ENCODE measurements around the gene HIBADH. TPM values are rescaled to one million over a fixed set of nuclear protein-coding genes. Genes with fewer than 3 reads are reported as not detected.
"Not testable (repeated sequence)": the region's sequence is repeated elsewhere in the genome, so short reads cannot be mapped to it uniquely, and the experiment has no call there.

HIBADH gene
- polyA plus RNA-seq, 2 donors, result 5.5 to 11.4 TPM

- no peaks in the 10 kb centered on the region for H3K36me3 ChIP-seq (ENCODE audit: control insufficient read depth in 2 of 2, insufficient read depth in 2 of 2, low read length in 1 of 2)
- WGBS, 2 donors, result 41 to 59% methylated on average over 4 of the region's 4 CpGs
- peaks cover 0 to 3% of the 10 kb centered on the region in 2 donors for H3K4me1 ChIP-seq (ENCODE audit: control insufficient read depth in 2 of 2, insufficient read depth in 2 of 2, low read length in 1 of 2)
- H3K27ac ChIP-seq (ENCODE audit: low read depth in 2 of 2, low read length in 1 of 2), result no peak overlapping the region
- no peak overlapping the region for H3K4me3 ChIP-seq (ENCODE audit: low read depth in 1 of 2, low read length in 2 of 2)
- no peaks in the 10 kb centered on the region for H3K27me3 ChIP-seq (ENCODE audit: control insufficient read depth in 1 of 2, insufficient read depth in 2 of 2, low read length in 2 of 2)
- H3K9me3 ChIP-seq (ENCODE audit: control insufficient read depth in 2 of 2, insufficient read depth in 1 of 2, low read depth in 1 of 2, low read length in 1 of 2), result no peaks in the 10 kb centered on the region
Measured at GRCh38 chr7:27641581-27642230, 21.0 kb downstream of the HIBADH start.

GRCh38 chr7:27640884-27641574 is 21.7 kb downstream of the HIBADH start:
- Histone ChIP-seq H3K27ac (ENCODE audit: low read depth in 2 of 2, low read length in 1 of 2) (no peak overlapping the region), H3K4me3 (ENCODE audit: low read depth in 1 of 2, low read length in 2 of 2) (no peak overlapping the region), H3K36me3 (ENCODE audit: control insufficient read depth in 2 of 2, insufficient read depth in 2 of 2, low read length in 1 of 2) (no peaks in the 10 kb centered on the region), H3K4me1 (ENCODE audit: control insufficient read depth in 2 of 2, insufficient read depth in 2 of 2, low read length in 1 of 2) (peaks cover 0 to 3% of the 10 kb centered on the region in 2 donors), H3K9me3 (ENCODE audit: control insufficient read depth in 2 of 2, insufficient read depth in 1 of 2, low read depth in 1 of 2, low read length in 1 of 2) (no peaks in the 10 kb centered on the region), H3K27me3 (ENCODE audit: control insufficient read depth in 1 of 2, insufficient read depth in 2 of 2, low read length in 2 of 2) (no peaks in the 10 kb centered on the region)
- WGBS, 2 donors, result 35 to 40% methylated on average over 5 of the region's 5 CpGs

DNA sequence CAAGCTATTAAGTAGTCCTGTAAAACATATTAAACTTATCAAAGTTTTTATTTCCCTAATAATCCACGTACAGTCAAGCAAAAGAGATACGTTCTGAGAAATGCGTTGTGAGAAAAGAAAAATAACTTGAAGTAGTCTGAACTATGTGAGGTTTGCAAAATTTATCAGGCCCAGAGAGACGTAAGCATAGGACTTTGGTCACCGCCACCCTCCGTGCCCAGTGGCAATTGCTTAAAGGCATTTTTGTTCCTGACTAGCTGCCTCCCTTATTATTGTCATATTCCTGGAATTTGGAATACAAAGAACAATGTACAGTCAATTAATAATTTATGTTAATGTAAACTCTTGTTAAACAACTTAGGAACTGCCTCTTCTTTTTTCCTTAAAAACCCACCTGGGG is 22.8 kb downstream of the HIBADH start:
- H3K4me3 ChIP-seq (ENCODE audit: low read depth in 1 of 2, low read length in 2 of 2), result no peak overlapping the region
- H3K27me3 ChIP-seq (ENCODE audit: control insufficient read depth in 1 of 2, insufficient read depth in 2 of 2, low read length in 2 of 2), result no peaks in the 10 kb centered on the region
- H3K4me1 ChIP-seq (ENCODE audit: control insufficient read depth in 2 of 2, insufficient read depth in 2 of 2, low read length in 1 of 2), result peaks cover 0 to 3% of the 10 kb centered on the region in 2 donors
- H3K27ac ChIP-seq (ENCODE audit: low read depth in 2 of 2, low read length in 1 of 2), result no peak overlapping the region
- 87 to 96% methylated on average over 6 of the region's 6 CpGs for WGBS, 2 donors
- H3K36me3 ChIP-seq (ENCODE audit: control insufficient read depth in 2 of 2, insufficient read depth in 2 of 2, low read length in 1 of 2), result no peaks in the 10 kb centered on the region
- no peaks in the 10 kb centered on the region for H3K9me3 ChIP-seq (ENCODE audit: control insufficient read depth in 2 of 2, insufficient read depth in 1 of 2, low read depth in 1 of 2, low read length in 1 of 2)

GRCh38 chr7:27639048-27639447 is 23.6 kb downstream of the HIBADH start:
- 96 to 100% methylated on average over 1 of the region's 1 CpG for WGBS, 2 donors
- not testable (repeated sequence) for H3K4me3 ChIP-seq (ENCODE audit: low read depth in 1 of 2, low read length in 2 of 2); H3K9me3 ChIP-seq (ENCODE audit: control insufficient read depth in 2 of 2, insufficient read depth in 1 of 2, low read depth in 1 of 2, low read length in 1 of 2); H3K27ac ChIP-seq (ENCODE audit: low read depth in 2 of 2, low read length in 1 of 2); H3K4me1 ChIP-seq (ENCODE audit: control insufficient read depth in 2 of 2, insufficient read depth in 2 of 2, low read length in 1 of 2); H3K27me3 ChIP-seq (ENCODE audit: control insufficient read depth in 1 of 2, insufficient read depth in 2 of 2, low read length in 2 of 2); H3K36me3 ChIP-seq (ENCODE audit: control insufficient read depth in 2 of 2, insufficient read depth in 2 of 2, low read length in 1 of 2)

DNA sequence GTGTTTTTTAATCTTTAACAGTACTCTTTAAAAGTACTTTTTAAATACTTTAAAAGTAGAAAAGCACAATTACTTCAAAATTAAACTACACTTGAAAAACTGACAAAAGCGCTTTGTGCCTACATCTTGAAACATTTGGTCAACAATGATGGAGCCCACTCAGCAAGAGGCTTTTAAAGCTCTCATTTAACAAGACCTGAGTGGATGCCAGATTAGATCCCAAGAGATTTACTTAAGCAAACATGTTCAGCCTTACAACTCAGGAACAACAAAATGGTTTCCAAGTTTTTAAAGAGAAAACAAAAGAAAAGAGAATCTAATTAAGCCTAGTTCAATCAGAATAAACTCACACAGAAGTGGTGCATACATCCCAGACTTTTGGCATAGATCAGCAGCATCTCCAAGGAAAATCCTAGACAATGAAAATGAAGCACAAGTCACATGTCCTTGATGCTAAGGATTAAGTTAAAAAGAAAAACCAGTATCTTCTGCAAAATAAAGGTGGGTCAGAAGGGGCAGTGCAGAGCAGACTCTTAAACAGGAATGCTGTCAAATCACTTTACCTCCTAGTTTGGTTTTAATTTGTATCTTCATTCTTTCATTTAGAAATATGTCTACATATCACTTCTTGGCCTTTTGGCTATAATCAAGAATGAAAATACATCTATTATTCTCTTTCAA is 26.2 kb downstream of the HIBADH start:
- H3K4me1 ChIP-seq (ENCODE audit: control insufficient read depth in 2 of 2, insufficient read depth in 2 of 2, low read length in 1 of 2), result no peaks in the 10 kb centered on the region
- no peak overlapping the region for H3K27ac ChIP-seq (ENCODE audit: low read depth in 2 of 2, low read length in 1 of 2)
- no peak overlapping the region for H3K4me3 ChIP-seq (ENCODE audit: low read depth in 1 of 2, low read length in 2 of 2)
- no peaks in the 10 kb centered on the region for H3K27me3 ChIP-seq (ENCODE audit: control insufficient read depth in 1 of 2, insufficient read depth in 2 of 2, low read length in 2 of 2)
- no peaks in the 10 kb centered on the region for H3K36me3 ChIP-seq (ENCODE audit: control insufficient read depth in 2 of 2, insufficient read depth in 2 of 2, low read length in 1 of 2)
- no peaks in the 10 kb centered on the region for H3K9me3 ChIP-seq (ENCODE audit: control insufficient read depth in 2 of 2, insufficient read depth in 1 of 2, low read depth in 1 of 2, low read length in 1 of 2)
- 81 to 94% methylated on average over 1 of the region's 1 CpG for WGBS, 2 donors

GRCh38 chr7:27635728-27636127 is 27.0 kb downstream of the HIBADH start:
- Histone ChIP-seq H3K4me1 (ENCODE audit: control insufficient read depth in 2 of 2, insufficient read depth in 2 of 2, low read length in 1 of 2) (no peaks in the 10 kb centered on the region), H3K4me3 (ENCODE audit: low read depth in 1 of 2, low read length in 2 of 2) (no peak overlapping the region)

GRCh38 chr7:27634671-27635493 is 27.8 kb downstream of the HIBADH start:
- no peak overlapping the region for H3K27ac ChIP-seq (ENCODE audit: low read depth in 2 of 2, low read length in 1 of 2)
- WGBS, 2 donors, result 76 to 77% methylated on average over 3 of the region's 3 CpGs
- no peaks in the 10 kb centered on the region for H3K9me3 ChIP-seq (ENCODE audit: control insufficient read depth in 2 of 2, insufficient read depth in 1 of 2, low read depth in 1 of 2, low read length in 1 of 2)
- H3K36me3 ChIP-seq (ENCODE audit: control insufficient read depth in 2 of 2, insufficient read depth in 2 of 2, low read length in 1 of 2), result no peaks in the 10 kb centered on the region
- H3K4me3 ChIP-seq (ENCODE audit: low read depth in 1 of 2, low read length in 2 of 2), result no peak overlapping the region
- no peaks in the 10 kb centered on the region for H3K4me1 ChIP-seq (ENCODE audit: control insufficient read depth in 2 of 2, insufficient read depth in 2 of 2, low read length in 1 of 2)
- H3K27me3 ChIP-seq (ENCODE audit: control insufficient read depth in 1 of 2, insufficient read depth in 2 of 2, low read length in 2 of 2), result no peaks in the 10 kb centered on the region

More at GRCh38 chr7:27635728-27636127, 27.0 kb downstream of the HIBADH start:
- Histone ChIP-seq H3K36me3 (ENCODE audit: control insufficient read depth in 2 of 2, insufficient read depth in 2 of 2, low read length in 1 of 2) (no peaks in the 10 kb centered on the region), H3K27ac (ENCODE audit: low read depth in 2 of 2, low read length in 1 of 2) (no peak overlapping the region), H3K9me3 (ENCODE audit: control insufficient read depth in 2 of 2, insufficient read depth in 1 of 2, low read depth in 1 of 2, low read length in 1 of 2) (no peaks in the 10 kb centered on the region), H3K27me3 (ENCODE audit: control insufficient read depth in 1 of 2, insufficient read depth in 2 of 2, low read length in 2 of 2) (no peaks in the 10 kb centered on the region)
- 73 to 79% methylated on average over 1 of the region's 1 CpG for WGBS, 2 donors

GRCh38 chr7:27633062-27633461 is 29.6 kb downstream of the HIBADH start:
- no peak overlapping the region for H3K4me3 ChIP-seq (ENCODE audit: low read depth in 1 of 2, low read length in 2 of 2)
- no peaks in the 10 kb centered on the region for H3K36me3 ChIP-seq (ENCODE audit: control insufficient read depth in 2 of 2, insufficient read depth in 2 of 2, low read length in 1 of 2)
- no peaks in the 10 kb centered on the region for H3K4me1 ChIP-seq (ENCODE audit: control insufficient read depth in 2 of 2, insufficient read depth in 2 of 2, low read length in 1 of 2)
- 79 to 88% methylated on average over 6 of the region's 6 CpGs for WGBS, 2 donors
- H3K27me3 ChIP-seq (ENCODE audit: control insufficient read depth in 1 of 2, insufficient read depth in 2 of 2, low read length in 2 of 2), result no peaks in the 10 kb centered on the region
- no peak overlapping the region for H3K27ac ChIP-seq (ENCODE audit: low read depth in 2 of 2, low read length in 1 of 2)
- no peaks in the 10 kb centered on the region for H3K9me3 ChIP-seq (ENCODE audit: control insufficient read depth in 2 of 2, insufficient read depth in 1 of 2, low read depth in 1 of 2, low read length in 1 of 2)

- H3K9me3 ChIP-seq (ENCODE audit: control insufficient read depth in 2 of 2, insufficient read depth in 1 of 2, low read depth in 1 of 2, low read length in 1 of 2), result no peaks in the 10 kb centered on the region
- H3K4me1 ChIP-seq (ENCODE audit: control insufficient read depth in 2 of 2, insufficient read depth in 2 of 2, low read length in 1 of 2), result no peaks in the 10 kb centered on the region
- H3K36me3 ChIP-seq (ENCODE audit: control insufficient read depth in 2 of 2, insufficient read depth in 2 of 2, low read length in 1 of 2), result no peaks in the 10 kb centered on the region
- no peak overlapping the region for H3K27ac ChIP-seq (ENCODE audit: low read depth in 2 of 2, low read length in 1 of 2)
- no peaks in the 10 kb centered on the region for H3K27me3 ChIP-seq (ENCODE audit: control insufficient read depth in 1 of 2, insufficient read depth in 2 of 2, low read length in 2 of 2)
- no peak overlapping the region for H3K4me3 ChIP-seq (ENCODE audit: low read depth in 1 of 2, low read length in 2 of 2)
- WGBS, 2 donors, result 85 to 94% methylated on average over 1 of the region's 1 CpG
Measured at GRCh38 chr7:27631391-27631790, 31.3 kb downstream of the HIBADH start.
